HG03575 (cell line): ENCODE measurements around the gene RAB5B.

Experiments used
- ATAC-seq: cut with Tn5 transposase; IDR thresholded peaks from one replicate; pipeline ENCODE4 v1.9.1; 2021; ENCODE audit not compliant: unreplicated experiment, insufficient number of reproducible peaks, low FRiP score; ENCODE audit errors: extremely low read depth

RAB5B gene

GRCh38 chr12:56004211-56004610, 30.3 kb downstream of the RAB5B start:
- ATAC-seq = no peak

GRCh38 chr12:56007564-56008559, 34.0 kb downstream of the RAB5B start:
- ATAC-seq = no peak

GRCh38 chr12:56010111-56010570, 36.3 kb downstream of the RAB5B start:
- ATAC-seq = no peak

GRCh38 chr12:56011509-56012090, 37.7 kb downstream of the RAB5B start:
- no peak for ATAC-seq

- no peak for ATAC-seq
Measured at GRCh38 chr12:56013482-56013881, 39.6 kb downstream of the RAB5B start.

GRCh38 chr12:56014205-56014604, 40.3 kb downstream of the RAB5B start:
- no peak for ATAC-seq

- no peak for ATAC-seq
Measured at GRCh38 chr12:56017181-56017580, 43.3 kb downstream of the RAB5B start.

- no peak for ATAC-seq
Measured at GRCh38 chr12:56018356-56018755, 44.5 kb downstream of the RAB5B start.

- ATAC-seq = no peak
Measured at GRCh38 chr12:56020423-56021184, 46.7 kb downstream of the RAB5B start, which contains the start of gene IKZF4. Gene IKZF4, plus strand, starts transcription at chr12:56021043. Its CDS starts 451 bp downstream, at chr12:56021494.

- ATAC-seq = no peak
Measured at GRCh38 chr12:56021889-56022497, 48.1 kb downstream of the RAB5B start.

- ATAC-seq = no peak
Measured at GRCh38 chr12:56028511-56029165, 54.8 kb downstream of the RAB5B start.

- no peak for ATAC-seq
Measured at GRCh38 chr12:56029166-56029519, 55.3 kb downstream of the RAB5B start.

- ATAC-seq = no peak
Measured at GRCh38 chr12:56029666-56030293, 55.9 kb downstream of the RAB5B start.

GRCh38 chr12:56031987-56032386, 58.1 kb downstream of the RAB5B start:
- no peak for ATAC-seq

- ATAC-seq = no peak
Measured at GRCh38 chr12:56034586-56035332, 60.9 kb downstream of the RAB5B start.

GRCh38 chr12:56037161-56037560, 63.3 kb downstream of the RAB5B start:
- ATAC-seq = no peak

GRCh38 chr12:56038022-56038655, 64.3 kb downstream of the RAB5B start:
- ATAC-seq = no peak
